GM04503 (cell line): ENCODE results near the gene ACTR1A.
"Not testable (repeated sequence)": the region's sequence is repeated elsewhere in the genome, so short reads cannot be mapped to it uniquely, and the experiment has no call there.

ENCODE experiments used
- DNase-seq: peaks from one replicate; pipeline ENCODE4 v3.0.0-alpha.2; 2012; ENCODE audit warnings: low read depth

ACTR1A gene

DNA sequence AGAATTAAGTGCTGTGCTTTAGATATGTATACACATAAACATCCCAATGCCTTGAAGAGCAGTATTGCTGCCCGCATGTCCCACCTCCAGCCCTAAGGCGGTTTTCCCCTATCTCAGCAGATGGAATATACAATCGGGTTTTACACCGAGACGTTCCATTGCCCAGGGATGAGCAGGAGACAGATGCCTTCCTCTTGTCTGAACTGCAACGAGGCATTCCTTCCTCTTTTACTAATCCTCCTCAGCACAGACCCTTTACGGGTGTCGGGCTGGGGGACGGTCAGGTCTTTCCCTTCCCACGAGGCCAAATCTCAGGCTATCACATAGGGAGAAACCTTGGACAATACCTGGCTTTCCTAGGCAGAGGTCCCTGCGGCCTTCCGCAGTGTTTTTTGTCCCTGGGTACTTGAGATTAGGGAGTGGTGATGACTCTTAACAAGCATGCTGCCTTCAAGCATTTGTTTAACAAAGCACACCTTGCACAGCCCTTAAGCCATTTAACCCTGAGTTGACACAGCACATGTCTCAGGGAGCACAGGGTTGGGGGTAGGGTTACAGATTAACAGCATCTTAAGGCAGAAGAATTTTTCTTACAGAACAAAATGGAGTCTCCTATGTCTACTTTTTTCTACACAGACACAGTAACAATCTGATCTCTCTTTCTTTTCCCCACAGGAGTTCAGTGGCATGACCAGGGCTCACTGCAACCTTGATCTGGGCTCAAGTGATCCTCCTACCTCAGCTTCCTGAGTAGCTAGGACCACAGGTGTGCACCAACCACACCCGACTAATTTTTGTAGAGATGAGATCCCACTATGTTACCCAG, 47.6 kb downstream of the ACTR1A start:
- not testable (repeated sequence) for DNase-seq

- DNase-seq: no peak
Observed at GRCh38 chr10:102453502-102453901, 49.0 kb downstream of the ACTR1A start.

GRCh38 chr10:102452672-102453340, 49.7 kb downstream of the ACTR1A start:
- DNase-seq: no peak

- no peak for DNase-seq
Observed at GRCh38 chr10:102451105-102451969, 51.2 kb downstream of the ACTR1A start, which contains the start of gene C10orf95. TSS of gene C10orf95 (minus strand) at chr10:102451543. CDS start at chr10:102451093, 450 bp downstream.

DNA sequence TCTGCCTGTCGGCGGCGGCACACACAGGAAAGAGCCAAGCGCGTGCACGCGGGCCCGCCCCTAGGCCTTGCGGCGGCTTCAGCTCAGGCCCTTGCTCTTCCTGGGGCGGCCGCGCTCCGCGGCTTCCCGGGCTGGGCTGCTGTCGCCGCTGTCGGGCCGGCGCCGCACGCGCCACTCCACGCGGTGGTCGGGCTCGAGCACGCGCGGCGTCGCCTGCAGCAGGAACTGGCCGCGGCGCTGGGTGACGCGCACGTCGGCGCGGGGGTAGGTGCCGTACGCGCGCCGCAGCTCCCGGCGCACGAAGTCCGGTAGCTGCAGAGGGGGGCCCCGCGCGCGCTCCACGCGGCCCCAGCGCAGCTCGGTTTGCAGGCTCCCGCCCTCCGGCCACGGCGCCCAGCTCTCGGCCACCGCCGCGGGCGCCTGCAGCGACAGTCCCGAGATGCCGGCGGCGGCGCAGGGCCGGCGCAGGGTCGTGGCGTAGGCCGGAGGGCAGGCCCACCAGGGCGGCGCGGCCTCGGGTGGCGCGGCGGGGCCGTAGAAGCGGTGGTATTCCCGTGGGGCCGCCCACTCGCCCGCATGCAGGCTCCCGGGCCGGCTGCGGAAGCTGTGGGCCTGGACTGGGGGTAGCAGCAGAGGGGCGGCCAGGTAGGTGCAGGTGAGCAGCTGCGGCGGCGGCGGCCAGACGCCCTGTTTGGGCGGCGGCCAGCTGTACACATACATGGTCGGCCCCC, 52.0 kb downstream of the ACTR1A start:
- DNase-seq: no peak

GRCh38 chr10:102450124-102450373, 52.5 kb downstream of the ACTR1A start:
- DNase-seq: no peak

DNA sequence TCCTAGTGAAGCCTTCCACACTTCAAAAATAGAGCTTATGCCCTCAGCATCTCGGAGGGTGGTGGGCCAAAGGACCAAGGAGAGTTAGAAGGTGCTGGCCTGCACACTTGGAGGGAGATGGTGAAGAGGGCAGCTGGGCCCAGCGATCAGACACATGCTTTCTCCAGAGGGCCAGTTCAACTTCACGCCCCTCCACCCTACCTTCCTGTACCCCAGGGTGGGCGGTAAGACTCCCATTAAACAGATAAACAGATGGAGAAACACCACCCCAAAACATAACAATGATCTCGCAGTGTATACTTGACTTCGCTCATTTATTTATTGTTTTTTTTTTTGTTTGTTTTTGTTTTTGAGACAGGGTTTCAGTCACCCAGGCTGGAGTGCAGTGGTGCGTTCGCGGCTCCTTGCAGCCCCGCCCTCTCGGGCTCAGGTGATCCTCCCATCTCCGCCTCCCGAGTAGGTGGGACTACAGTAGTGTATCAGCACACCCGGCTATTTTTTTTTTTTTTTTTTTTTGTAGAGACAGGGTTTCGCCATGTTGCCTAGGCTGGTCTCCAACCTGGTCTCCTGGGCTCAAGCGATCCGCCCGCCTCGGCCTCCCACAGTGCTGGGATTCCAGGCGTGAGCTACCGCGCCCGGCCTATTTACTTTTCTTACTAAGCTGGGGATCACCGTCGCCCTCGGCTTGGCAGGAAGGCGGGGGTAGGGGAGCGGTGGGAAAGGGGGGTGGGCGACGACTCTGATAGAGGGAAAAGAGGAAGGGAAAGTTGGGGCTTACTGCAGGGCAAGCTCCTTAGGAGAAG, 53.0 kb downstream of the ACTR1A start:
- no peak for DNase-seq

DNA sequence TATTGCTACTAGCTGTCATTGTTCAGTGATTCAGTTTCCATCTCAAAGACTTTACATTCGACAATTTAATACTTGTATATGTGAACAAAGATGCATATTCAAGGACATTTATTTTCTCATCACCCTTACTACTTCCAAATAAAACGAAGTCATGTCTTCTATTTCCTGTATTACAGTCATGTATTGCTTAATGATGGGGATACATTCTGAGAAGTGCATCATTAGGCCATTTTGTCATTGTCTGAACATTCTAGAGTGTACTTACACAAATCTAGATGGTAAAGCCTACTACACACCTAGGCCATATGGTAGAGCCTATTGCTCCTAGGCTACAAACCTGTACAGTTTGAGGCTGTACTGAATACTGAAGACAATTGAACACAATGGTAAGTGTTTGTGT, 57.7 kb downstream of the ACTR1A start:
- no peak for DNase-seq

DNA sequence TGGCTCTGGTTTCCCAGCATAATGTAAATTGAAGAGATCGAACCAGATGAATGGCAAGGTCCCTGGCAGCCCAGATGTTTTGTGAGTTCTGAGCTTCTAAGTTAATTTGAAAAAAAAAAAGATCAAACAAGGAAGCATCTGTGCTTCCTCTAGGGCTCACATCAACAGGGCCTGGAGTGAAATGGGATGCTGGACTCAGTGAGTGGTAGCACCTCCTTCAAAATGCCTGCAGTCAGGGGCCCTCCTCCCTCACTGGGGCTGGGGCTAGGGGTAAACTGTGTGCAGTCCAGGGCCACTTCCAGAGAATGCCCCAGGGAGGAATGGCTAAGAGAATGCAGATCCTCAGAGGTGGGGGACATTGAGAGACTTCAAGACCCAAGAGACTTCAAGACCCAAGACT, 64.1 kb downstream of the ACTR1A start:
- no peak for DNase-seq

DNA sequence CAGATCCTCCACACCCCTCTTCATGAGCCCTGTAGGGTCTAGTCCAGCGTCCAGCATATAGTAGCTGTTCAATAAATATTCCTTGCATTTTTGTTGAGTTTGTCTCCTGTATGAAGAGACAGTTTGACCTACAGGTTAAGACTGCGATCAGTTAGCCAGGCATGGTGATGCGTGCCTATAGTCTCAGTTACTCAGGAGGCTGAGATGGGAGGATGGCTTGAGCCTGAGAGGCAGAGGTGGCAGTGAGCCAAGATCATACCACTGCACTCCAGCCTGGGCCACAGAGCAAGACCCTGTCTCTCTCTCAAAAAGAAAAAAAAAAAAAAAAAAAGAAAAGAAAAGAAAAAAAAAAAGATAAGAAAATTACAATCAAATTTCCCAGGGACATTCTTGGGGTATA, 65.0 kb downstream of the ACTR1A start:
- no peak for DNase-seq

GRCh38 chr10:102436312-102436711, 66.2 kb downstream of the ACTR1A start:
- DNase-seq: no peak

DNA sequence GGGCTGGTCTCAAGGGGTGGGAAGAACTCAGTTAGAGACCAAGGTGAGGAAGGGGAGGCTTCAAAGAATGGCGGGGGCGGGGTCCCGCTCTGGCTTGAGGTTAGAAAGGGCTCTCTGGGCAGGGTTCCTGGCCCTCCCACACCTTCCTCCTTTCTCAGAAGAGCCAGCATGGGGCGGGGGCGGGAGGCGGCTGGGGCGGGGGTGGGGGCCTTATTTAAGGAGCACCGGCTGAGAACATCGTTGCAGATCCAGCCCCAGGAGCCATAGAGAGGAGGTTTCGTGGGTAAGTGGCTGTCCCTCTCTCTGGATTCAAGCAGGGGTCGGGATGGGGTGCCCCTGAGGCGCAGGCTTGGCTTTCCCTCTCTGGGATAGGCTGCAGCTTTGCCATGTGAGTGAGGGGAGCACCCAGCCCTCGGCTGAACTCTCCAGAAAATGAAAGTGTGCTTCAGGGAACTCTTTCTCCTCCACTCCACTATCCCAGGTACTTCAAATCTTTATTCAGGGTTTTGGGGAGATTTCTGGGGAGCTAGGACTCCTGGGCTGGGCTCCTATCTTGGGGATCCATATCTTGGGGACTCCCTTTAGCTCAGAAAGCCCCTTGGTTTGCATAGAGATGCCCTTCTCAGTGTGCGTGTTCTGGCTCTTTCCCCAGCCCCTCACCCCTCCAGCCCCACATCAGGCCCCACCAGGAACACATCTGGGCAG, 66.8 kb downstream of the ACTR1A start:
- DNase-seq: no peak

DNA sequence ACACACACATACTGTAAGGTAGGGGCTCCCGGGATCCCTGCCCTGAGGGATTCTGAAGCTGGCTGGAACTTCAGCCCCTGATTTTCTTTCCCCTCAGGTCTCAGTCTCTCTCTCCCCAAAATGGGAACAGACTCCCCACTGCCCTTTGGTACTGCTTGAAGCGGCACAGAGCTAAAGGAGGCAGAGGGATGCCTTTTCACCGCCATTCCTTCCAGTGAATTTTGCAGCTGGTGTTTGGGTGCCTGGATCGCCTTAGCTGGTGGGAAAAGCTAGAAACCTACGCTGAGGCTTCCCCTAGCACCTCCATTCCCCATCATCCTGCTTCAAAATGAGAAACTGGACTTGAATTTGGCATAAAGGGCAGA, 67.4 kb downstream of the ACTR1A start:
- no peak for DNase-seq

DNA sequence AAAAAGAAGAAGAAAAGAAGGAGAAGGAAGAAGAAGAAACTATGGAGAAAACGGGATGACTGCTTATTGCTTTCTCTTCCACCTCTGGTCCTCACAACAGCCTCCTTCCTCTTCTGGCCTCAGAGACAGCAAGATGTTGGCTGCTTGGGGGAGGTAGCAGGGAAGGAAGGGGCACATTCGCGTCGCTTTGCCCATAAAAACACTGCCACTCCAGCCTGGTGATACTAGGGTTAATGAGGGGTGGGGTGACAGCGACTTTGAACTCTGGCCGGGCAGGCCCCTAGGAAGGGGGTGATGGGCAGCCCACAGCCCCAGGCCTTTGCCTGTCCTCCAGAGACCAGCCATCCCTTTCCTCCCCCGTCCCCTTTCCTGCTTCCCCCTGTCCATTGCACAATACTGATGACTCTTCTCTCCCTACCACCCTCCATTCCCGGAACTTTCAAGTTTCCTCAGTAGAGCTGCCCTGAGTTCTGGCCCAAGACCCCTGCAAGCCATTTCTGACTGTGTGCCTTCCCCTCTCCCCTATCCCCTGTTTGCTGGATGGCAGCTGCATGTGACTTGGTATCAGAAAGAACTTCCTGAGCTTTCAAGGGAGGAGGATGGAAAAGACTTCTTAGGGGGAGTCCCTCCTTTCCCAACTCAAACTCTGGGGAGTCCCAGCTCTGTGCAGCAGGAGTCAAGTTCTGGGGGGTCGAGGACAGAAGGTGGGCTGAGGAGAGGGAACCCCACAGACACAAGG, 67.9 kb downstream of the ACTR1A start:
- DNase-seq: no peak

- no peak for DNase-seq
Observed at GRCh38 chr10:102433619-102434046, 68.9 kb downstream of the ACTR1A start.

GRCh38 chr10:102432162-102432950, 70.2 kb downstream of the ACTR1A start, which contains the start of gene CUEDC2:
TSS of gene CUEDC2 (minus strand) at chr10:102432574. CDS start at chr10:102425188, 7,386 bp downstream.
- DNase-seq: peak; percentile 81

- no peak for DNase-seq
Observed at GRCh38 chr10:102431452-102432124, 70.9 kb downstream of the ACTR1A start.

GRCh38 chr10:102429468-102429867, 73.0 kb downstream of the ACTR1A start:
- no peak for DNase-seq
